HepG2 (cell line): Measurements from ENCODE around the gene PGP. TPM values are rescaled to one million over a fixed set of nuclear protein-coding genes. Genes with fewer than 3 reads are reported as not detected.

Experiments
- polyA plus RNA-seq, 8 experiments: library from polyadenylated mRNA; depleted of rRNA in 3 of 8; stranded (reverse) in 7 of 8; unstranded in 1 of 8; fragments of >200 nt; fragmentation: Illumina TruSeq in 4 of 8; extraction: Trizol in 4 of 8; gene quantifications; 2 replicates each; pipeline versions ENCODE4 v1.2.1 to v1.2.3, GENCODE V29; 2011 to 2016; ENCODE audit warnings: low read depth in 4 of 8, missing spikeins in 1 of 8, mixed read lengths in 1 of 8; ENCODE audit not compliant: insufficient read depth in 1 of 8
- total RNA-seq, 5 experiments: library from RNA; depleted of rRNA; stranded (reverse); fragments of >200 nt; fragmentation: Illumina TruSeq; extraction: Trizol; gene quantifications; 2 replicates each; pipeline ENCODE4 v1.2.3, GENCODE V29; 2016; ENCODE audit warnings: low read depth in 1 of 5

Gene PGP
- total and polyA plus RNA-seq, 2 of the 13 experiments (the other 11 are each of a cell fraction or from before 2014, with no cell fraction given), result 7.3 to 18.3 TPM

Other genes with a start within 250 kb of the PGP start
- gene RNF151, start 248.0 kb downstream of the PGP start, total RNA-seq (2016; rRNA removed; fragmentation: Illumina TruSeq; extraction: Trizol), result not detected in 2 replicates
- not detected in 2 replicates for gene RNF151, start 248.0 kb downstream of the PGP start, polyA plus RNA-seq (2011; rRNA removed)
- gene TBL3, start 242.8 kb downstream of the PGP start, total RNA-seq (2016; rRNA removed; fragmentation: Illumina TruSeq; extraction: Trizol), result 31.2 and 38.0 TPM in 2 replicates
- 16.8 and 24.9 TPM in 2 replicates for gene TBL3, start 242.8 kb downstream of the PGP start, polyA plus RNA-seq (2011; rRNA removed)
- gene NOXO1, start 233.4 kb downstream of the PGP start, total RNA-seq (2016; rRNA removed; fragmentation: Illumina TruSeq; extraction: Trizol), result 0.21 and 1.4 TPM in 2 replicates
- gene NOXO1, start 233.4 kb downstream of the PGP start, polyA plus RNA-seq (2011; rRNA removed), result 0.69 and 1.4 TPM in 2 replicates
- gene GFER, start 230.6 kb downstream of the PGP start, total RNA-seq (2016; rRNA removed; fragmentation: Illumina TruSeq; extraction: Trizol), result 68.3 and 71.7 TPM in 2 replicates
- 28.6 and 35.9 TPM in 2 replicates for gene GFER, start 230.6 kb downstream of the PGP start, polyA plus RNA-seq (2011; rRNA removed)
- 0.58 and 0.97 TPM in 2 replicates for gene SYNGR3, start 224.9 kb downstream of the PGP start, total RNA-seq (2016; rRNA removed; fragmentation: Illumina TruSeq; extraction: Trizol)
- 5.7 and 7.4 TPM in 2 replicates for gene SYNGR3, start 224.9 kb downstream of the PGP start, polyA plus RNA-seq (2011; rRNA removed)
- 9.5 and 13.5 TPM in 2 replicates for gene ZNF598, start 205.0 kb downstream of the PGP start, total RNA-seq (2016; rRNA removed; fragmentation: Illumina TruSeq; extraction: Trizol)
- gene ZNF598, start 205.0 kb downstream of the PGP start, polyA plus RNA-seq (2011; rRNA removed), result 14.2 and 17.6 TPM in 2 replicates
- gene NPW, start 195.1 kb downstream of the PGP start, total RNA-seq (2016; rRNA removed; fragmentation: Illumina TruSeq; extraction: Trizol), result 0.97 TPM in 1 of 2 replicates, not detected in the other
- 0.24 and 0.25 TPM in 2 replicates for gene NPW, start 195.1 kb downstream of the PGP start, polyA plus RNA-seq (2011; rRNA removed)
- gene NHERF2, start 187.9 kb downstream of the PGP start, total RNA-seq (2016; rRNA removed; fragmentation: Illumina TruSeq; extraction: Trizol), result 15.8 and 23.7 TPM in 2 replicates
- gene NHERF2, start 187.9 kb downstream of the PGP start, polyA plus RNA-seq (2011; rRNA removed), result 39.3 and 47.2 TPM in 2 replicates
- gene NTHL1, start 167.0 kb downstream of the PGP start, total RNA-seq (2016; rRNA removed; fragmentation: Illumina TruSeq; extraction: Trizol), result 64.8 and 64.9 TPM in 2 replicates
- gene NTHL1, start 167.0 kb downstream of the PGP start, polyA plus RNA-seq (2011; rRNA removed), result 47.5 and 55.6 TPM in 2 replicates
- gene TSC2, start 166.9 kb downstream of the PGP start, total RNA-seq (2016; rRNA removed; fragmentation: Illumina TruSeq; extraction: Trizol), result 10.3 and 19.6 TPM in 2 replicates
- 40.4 and 44.6 TPM in 2 replicates for gene TSC2, start 166.9 kb downstream of the PGP start, polyA plus RNA-seq (2011; rRNA removed)
- 9.1 and 22.1 TPM in 2 replicates for gene PKD1, start 78.9 kb downstream of the PGP start, total RNA-seq (2016; rRNA removed; fragmentation: Illumina TruSeq; extraction: Trizol)
- 23.0 and 40.7 TPM in 2 replicates for gene PKD1, start 78.9 kb downstream of the PGP start, polyA plus RNA-seq (2011; rRNA removed)
- 0.45 and 0.86 TPM in 2 replicates for gene RAB26, start 66.2 kb downstream of the PGP start, total RNA-seq (2016; rRNA removed; fragmentation: Illumina TruSeq; extraction: Trizol)
- 3.6 and 3.7 TPM in 2 replicates for gene RAB26, start 66.2 kb downstream of the PGP start, polyA plus RNA-seq (2011; rRNA removed)
- 40.3 and 47.9 TPM in 2 replicates for gene TRAF7, start 59.1 kb downstream of the PGP start, total RNA-seq (2016; rRNA removed; fragmentation: Illumina TruSeq; extraction: Trizol)
- gene TRAF7, start 59.1 kb downstream of the PGP start, polyA plus RNA-seq (2011; rRNA removed), result 65.6 and 67.9 TPM in 2 replicates
- gene CASKIN1, start 18.2 kb downstream of the PGP start, total RNA-seq (2016; rRNA removed; fragmentation: Illumina TruSeq; extraction: Trizol), result 1.2 and 1.4 TPM in 2 replicates
- 2.2 and 9.4 TPM in 2 replicates for gene CASKIN1, start 18.2 kb downstream of the PGP start, polyA plus RNA-seq (2011; rRNA removed)
- 25.2 and 30.8 TPM in 2 replicates for gene MLST8, start 9.4 kb downstream of the PGP start, total RNA-seq (2016; rRNA removed; fragmentation: Illumina TruSeq; extraction: Trizol)
- 70.9 and 72.7 TPM in 2 replicates for gene MLST8, start 9.4 kb downstream of the PGP start, polyA plus RNA-seq (2011; rRNA removed)
- gene BRICD5, start 4.0 kb downstream of the PGP start, total RNA-seq (2016; rRNA removed; fragmentation: Illumina TruSeq; extraction: Trizol), result 1.7 and 5.8 TPM in 2 replicates
- gene BRICD5, start 4.0 kb downstream of the PGP start, polyA plus RNA-seq (2011; rRNA removed), result 1.6 and 2.0 TPM in 2 replicates
- gene E4F1, start 8.8 kb upstream of the PGP start, total RNA-seq (2016; rRNA removed; fragmentation: Illumina TruSeq; extraction: Trizol), result 10.3 and 19.5 TPM in 2 replicates
- 13.8 and 17.2 TPM in 2 replicates for gene E4F1, start 8.8 kb upstream of the PGP start, polyA plus RNA-seq (2011; rRNA removed)
- 0.11 and 0.44 TPM in 2 replicates for gene DNASE1L2, start 21.6 kb upstream of the PGP start, total RNA-seq (2016; rRNA removed; fragmentation: Illumina TruSeq; extraction: Trizol)
- 0.50 and 1.2 TPM in 2 replicates for gene DNASE1L2, start 21.6 kb upstream of the PGP start, polyA plus RNA-seq (2011; rRNA removed)
- gene ECI1, start 36.7 kb upstream of the PGP start, total RNA-seq (2016; rRNA removed; fragmentation: Illumina TruSeq; extraction: Trizol), result 73.8 and 82.0 TPM in 2 replicates
- gene ECI1, start 36.7 kb upstream of the PGP start, polyA plus RNA-seq (2011; rRNA removed), result 102 and 117 TPM in 2 replicates
- 126 and 127 TPM in 2 replicates for gene RNPS1, start 53.3 kb upstream of the PGP start, total RNA-seq (2016; rRNA removed; fragmentation: Illumina TruSeq; extraction: Trizol)
- 124 and 133 TPM in 2 replicates for gene RNPS1, start 53.3 kb upstream of the PGP start, polyA plus RNA-seq (2011; rRNA removed)
- 0.41 and 0.60 TPM in 2 replicates for gene ABCA3, start 125.9 kb upstream of the PGP start, total RNA-seq (2016; rRNA removed; fragmentation: Illumina TruSeq; extraction: Trizol)
- 1.5 and 2.3 TPM in 2 replicates for gene ABCA3, start 125.9 kb upstream of the PGP start, polyA plus RNA-seq (2011; rRNA removed)
- 13.7 and 22.8 TPM in 2 replicates for gene CCNF, start 214.6 kb upstream of the PGP start, total RNA-seq (2016; rRNA removed; fragmentation: Illumina TruSeq; extraction: Trizol)
- 5.0 and 6.4 TPM in 2 replicates for gene CCNF, start 214.6 kb upstream of the PGP start, polyA plus RNA-seq (2011; rRNA removed)
- 19.7 and 24.4 TPM in 2 replicates for gene TEDC2, start 245.3 kb upstream of the PGP start, total RNA-seq (2016; rRNA removed; fragmentation: Illumina TruSeq; extraction: Trizol)
- 5.9 and 6.2 TPM in 2 replicates for gene TEDC2, start 245.3 kb upstream of the PGP start, polyA plus RNA-seq (2011; rRNA removed)